Activated naive CD4-positive, alpha-beta T cell treated with anti-CD3 and anti-CD28 coated beads, Interleukin-2, amount 50 U/mL, for 16 hours (primary cell): ENCODE results near the gene PPP2R5B.
A peak's percentile ranks its signal among the peaks of the same experiment; 100 is the strongest.

ENCODE experiments used
- DNase-seq: peaks from one replicate; pipeline ENCODE4 v3.0.0-alpha.2; 2020

Gene PPP2R5B

GRCh38 chr11:64909653-64910343, 14.7 kb upstream of the PPP2R5B start:
- DNase-seq: no peak

DNA sequence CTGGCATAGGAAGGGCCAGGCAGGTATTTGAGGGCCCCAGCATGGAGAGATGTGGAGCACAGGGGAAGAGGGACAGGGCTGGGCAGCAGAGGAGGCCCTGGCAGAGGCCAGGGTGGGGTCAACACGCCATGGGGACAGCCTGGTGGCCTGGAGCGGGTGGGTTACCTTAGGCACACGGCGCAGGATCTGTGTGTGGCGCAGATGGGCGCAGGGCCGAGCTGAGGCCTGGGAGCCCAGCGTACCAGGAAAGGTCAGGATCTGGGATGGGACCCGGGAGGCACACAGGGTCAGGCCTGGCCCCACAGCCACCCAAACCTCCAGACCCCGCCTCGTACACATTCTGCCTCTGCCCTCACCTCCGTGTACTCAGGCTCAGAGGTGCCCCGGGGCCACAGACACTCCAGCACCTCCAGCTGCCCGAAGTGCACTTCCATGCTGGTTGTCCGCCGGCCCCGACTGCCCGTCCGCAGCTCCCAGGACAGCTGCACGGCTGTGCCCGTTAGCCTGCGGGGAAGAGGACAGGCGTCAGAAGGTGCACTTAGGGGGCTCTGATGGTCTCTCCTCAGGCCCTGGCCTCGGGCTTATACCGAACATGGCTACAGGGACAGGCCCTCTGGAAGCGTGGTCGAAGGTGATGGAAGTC, 13.9 kb upstream of the PPP2R5B start:
- no peak for DNase-seq

DNA sequence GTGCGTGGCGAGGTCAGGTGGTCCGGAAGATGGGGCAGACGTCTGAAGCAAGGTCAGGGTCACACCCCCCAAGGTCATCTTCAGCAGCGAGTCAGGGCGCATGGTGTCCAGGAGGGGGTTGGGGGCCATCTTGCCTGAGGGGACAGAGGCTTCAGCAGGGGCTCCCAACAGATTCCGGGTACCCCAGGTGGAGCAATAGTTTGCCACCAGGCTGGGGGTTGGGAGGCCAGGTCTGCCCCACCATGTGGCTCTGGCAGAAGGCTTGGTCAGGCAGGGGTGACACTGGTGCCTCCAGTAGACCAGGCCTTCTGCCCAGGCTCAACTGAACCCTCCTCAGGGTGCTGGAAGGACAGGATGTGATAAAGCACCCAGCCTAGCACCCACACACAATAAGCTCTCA, 13.3 kb upstream of the PPP2R5B start:
- no peak for DNase-seq

- DNase-seq: no peak
These were observed 12.8 kb upstream of the PPP2R5B start for GRCh38 chr11:64911689-64912088.

GRCh38 chr11:64913171-64913727, 11.2 kb upstream of the PPP2R5B start:
- no peak for DNase-seq

GRCh38 chr11:64914123-64914522, 10.4 kb upstream of the PPP2R5B start:
- DNase-seq: no peak

- DNase-seq: no peak
These were observed 9.1 kb upstream of the PPP2R5B start for GRCh38 chr11:64915376-64915887.

- no peak for DNase-seq
These were observed 8.3 kb upstream of the PPP2R5B start for GRCh38 chr11:64916040-64916774.

- DNase-seq: peak; percentile 99
These were observed 7.5 kb upstream of the PPP2R5B start, which contains the start of gene ATG2A for GRCh38 chr11:64916775-64917662. Gene ATG2A (minus strand): TSS chr11:64917209. CDS start chr11:64917135, 74 bp downstream.

DNA sequence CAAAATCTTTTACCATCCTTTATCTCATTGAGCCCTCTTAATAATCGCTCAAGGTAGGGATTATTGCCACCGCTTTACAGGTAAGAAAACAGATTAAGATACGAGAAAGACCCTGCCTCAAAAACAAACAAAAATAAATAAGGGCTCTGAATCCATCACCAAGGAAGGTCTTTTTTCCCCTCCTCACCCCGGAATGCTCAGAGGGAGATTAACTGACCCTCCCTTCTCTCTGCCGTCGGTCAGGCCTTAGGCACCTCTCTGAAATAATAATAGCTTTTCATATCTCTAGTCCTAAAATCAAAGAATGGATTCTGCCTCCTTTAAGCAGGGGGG, 6.9 kb upstream of the PPP2R5B start:
- no peak for DNase-seq

DNA sequence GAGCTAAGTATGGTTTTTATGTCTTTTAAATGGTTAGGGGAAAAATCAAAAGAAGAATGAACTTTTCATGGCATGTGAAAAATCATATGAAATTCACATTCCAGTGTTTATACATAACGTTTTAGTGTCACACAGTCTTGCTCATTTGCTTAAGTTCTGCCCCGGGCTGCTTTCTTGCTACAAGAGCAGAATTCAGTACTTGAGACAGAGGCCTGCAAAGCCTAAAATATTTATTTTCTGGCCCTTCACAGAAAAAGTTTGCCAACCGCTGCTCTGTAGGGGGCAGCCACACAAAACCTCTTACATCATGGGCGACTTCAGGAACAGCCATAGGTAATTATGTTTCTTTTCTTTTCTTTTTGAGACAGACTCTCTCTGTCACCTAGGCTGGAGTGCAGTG, 6.5 kb upstream of the PPP2R5B start:
- no peak for DNase-seq

- no peak for DNase-seq
These were observed 4.9 kb upstream of the PPP2R5B start for GRCh38 chr11:64919627-64920026.

- DNase-seq: no peak
These were observed 4.4 kb upstream of the PPP2R5B start for GRCh38 chr11:64920124-64920523.

- no peak for DNase-seq
These were observed 3.1 kb upstream of the PPP2R5B start for GRCh38 chr11:64921384-64921783.

DNA sequence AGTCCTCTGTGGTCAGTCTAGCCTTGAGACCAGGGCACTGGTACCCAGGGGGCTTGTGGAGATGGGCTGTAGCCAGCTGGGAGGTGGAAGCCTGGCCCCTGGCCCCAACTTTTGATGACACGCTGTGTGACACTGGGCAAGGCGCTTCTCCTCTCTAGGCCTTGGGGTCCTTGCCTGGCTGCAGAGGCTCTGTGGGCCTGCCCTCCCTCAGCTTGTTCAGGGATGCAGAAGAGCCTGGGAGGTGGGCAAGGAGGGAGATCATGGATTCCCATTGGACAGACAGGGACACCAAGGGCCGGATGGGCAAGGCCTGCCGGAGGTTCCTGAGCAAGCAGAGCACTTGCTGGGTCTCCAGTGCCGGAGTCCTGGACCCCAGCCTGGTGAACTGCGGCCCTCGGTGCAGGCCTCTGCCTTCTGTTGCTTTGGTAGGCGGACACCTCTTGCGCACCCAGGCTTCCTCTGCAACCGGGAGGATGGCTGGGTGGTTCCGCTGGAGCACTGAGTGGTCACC, 1.3 kb upstream of the PPP2R5B start:
- DNase-seq: no peak

GRCh38 chr11:64924910-64925284, 408 bp downstream of the PPP2R5B start:
- no peak for DNase-seq

- no peak for DNase-seq
These were observed 1.3 kb downstream of the PPP2R5B start for GRCh38 chr11:64925536-64926436.

DNA sequence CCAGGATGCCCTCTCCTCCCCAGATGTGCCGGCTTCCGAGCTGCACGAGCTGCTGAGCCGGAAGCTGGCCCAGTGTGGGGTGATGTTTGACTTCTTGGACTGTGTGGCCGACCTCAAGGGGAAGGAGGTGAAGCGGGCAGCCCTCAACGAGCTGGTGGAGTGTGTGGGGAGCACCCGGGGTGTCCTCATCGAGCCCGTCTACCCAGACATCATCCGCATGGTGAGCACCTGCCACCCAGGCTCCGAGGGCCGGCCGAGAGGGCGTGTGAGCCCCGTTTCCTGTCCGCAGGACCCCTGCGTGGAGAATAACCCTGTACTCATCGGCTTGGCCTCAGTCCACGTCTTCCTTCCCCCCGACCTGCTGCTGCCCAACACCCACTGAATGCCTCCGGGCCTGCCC, 2.2 kb downstream of the PPP2R5B start:
- no peak for DNase-seq

GRCh38 chr11:64928957-64929356, 4.5 kb downstream of the PPP2R5B start:
- no peak for DNase-seq

GRCh38 chr11:64929625-64930024, 5.1 kb downstream of the PPP2R5B start:
- no peak for DNase-seq

- no peak for DNase-seq
These were observed 5.9 kb downstream of the PPP2R5B start for GRCh38 chr11:64930340-64930739.
